Dermis blood vessel endothelial cell (primary cell): ENCODE results near the gene NAV3. TPM values are rescaled to one million over a fixed set of nuclear protein-coding genes. Genes with fewer than 3 reads are reported as not detected.

Experiments used
- DNase-seq: peaks from one replicate; pipeline ENCODE4 v3.0.0; 2010
- total RNA-seq: library from RNA; depleted of rRNA; stranded (reverse); fragments of >200 nt; gene quantifications from 2 replicates; pipeline ENCODE4 v1.2.3, GENCODE V29; 2014

Gene NAV3
- total RNA-seq, 1 donor from 2014 or later = 5.4 TPM

DNA sequence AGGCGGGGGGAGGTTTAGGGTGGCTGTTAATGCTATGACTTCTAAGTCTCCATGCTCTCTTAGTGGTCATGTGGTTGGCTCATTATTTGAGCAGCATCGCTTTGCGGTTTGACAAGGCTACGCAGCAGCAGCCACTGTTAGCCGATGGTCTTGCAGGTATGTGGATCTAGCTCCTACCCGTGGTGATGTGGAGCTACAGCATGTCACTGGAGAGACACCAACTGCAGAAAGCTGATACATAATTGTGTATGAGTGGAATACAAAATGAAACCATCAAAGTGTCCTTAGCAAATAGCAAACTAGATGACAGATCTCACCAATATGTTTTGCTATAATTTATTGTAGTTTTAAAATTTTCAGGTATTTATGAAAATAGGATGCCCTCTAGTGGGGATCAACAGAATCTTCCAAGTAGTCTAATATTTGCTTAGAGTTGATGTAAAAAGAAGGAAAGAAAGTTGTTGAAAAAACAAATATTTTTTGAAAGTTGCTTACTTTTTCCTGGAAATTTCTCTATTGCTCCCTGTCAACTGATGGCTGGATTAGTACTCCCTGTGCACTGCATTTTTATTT, 94.9 kb downstream of the NAV3 start:
- peak; percentile 95 for DNase-seq

DNA sequence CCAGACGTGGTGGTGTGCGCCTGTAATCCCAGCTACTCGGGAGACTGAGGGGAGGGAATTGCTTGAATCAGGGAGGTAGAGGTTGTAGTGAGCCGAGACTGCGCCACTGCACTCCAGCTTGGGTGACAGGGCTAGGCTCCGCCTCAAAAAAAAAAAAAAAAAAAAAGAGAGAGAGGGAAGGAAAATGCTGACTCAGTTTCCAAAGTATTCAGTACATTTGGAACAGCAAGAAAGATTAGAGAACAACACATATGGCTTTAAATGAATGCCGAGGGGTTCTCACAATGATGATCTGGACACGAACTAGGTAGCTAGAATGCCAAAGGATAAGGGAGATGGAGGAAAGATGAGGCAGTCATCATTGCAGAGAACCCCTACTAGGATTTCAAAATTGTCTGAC, 97.4 kb downstream of the NAV3 start:
- no peak for DNase-seq

DNA sequence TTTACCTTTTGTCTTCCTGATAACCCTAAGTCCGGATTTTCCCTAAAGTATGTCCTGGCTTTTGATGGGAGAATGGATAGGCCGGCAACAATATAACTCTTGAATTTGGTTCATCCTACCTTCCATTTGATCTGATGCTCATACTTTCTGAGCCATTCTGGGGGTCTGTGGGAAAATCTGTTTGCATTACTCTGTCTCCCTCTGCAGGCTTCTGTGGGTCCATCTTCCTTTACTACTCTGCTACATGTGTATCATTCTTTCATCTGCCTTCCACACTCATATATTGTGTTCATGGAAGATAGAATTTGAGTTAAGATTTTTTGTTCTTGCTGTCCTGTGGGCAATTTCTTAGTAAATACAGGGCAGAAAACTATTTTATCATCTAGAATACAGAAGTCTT, 101.5 kb downstream of the NAV3 start:
- no peak for DNase-seq

DNA sequence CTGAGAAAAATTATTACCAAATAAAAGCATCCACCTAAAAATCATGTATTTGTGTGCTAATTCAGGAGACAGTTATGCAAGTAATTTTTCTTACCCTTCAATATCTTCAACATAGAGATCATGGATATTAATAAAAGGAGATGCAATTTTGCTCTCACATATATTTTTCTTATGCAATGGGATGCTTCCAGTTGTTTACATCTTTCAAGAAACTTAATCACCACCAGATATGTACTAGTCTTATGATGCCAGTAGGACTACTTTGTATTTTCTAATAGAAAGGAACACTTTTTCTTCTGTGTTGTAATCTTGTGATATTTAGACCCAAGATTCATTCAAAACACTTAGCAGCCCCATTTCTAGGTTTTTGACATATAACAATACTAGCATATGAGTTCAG, 107.6 kb downstream of the NAV3 start:
- no peak for DNase-seq

DNA sequence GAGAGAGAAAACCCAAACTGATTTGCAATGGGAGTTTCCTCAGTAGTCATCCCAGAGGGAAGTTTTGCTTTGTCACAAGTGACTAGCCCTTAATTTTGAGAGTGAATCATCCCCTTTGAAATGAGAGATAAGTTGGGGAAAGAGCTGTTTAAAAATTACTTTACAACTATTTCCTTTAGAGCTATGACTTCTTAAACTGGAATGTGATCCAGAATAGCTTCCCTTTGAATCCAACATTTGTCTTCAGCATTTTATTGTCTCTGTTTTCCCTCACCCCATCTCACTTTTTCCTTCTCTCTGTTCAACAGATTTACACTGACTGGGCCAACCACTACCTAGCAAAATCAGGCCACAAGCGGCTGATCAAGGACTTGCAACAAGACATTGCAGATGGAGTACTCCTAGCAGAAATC, 109.3 kb downstream of the NAV3 start:
- peak; percentile 77 for DNase-seq

DNA sequence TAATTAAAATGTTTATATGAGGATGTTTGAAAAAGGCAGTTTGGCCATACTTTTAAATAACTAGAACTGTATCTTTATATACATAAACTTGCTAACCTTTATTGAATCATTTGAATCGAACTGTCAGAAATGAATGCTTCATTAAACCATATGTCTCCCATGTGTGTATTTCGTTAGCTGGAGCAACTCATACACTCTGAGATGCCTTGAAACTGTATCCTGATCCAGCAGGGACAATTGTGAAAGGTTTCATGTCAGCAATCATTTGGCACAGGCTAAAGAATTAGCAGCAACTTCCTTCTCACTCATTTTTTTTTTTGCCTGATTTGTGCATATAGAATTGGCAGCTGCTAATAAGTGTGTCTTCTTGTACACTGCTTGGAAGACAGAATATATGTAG, 109.9 kb downstream of the NAV3 start:
- DNase-seq = peak; percentile 47

DNA sequence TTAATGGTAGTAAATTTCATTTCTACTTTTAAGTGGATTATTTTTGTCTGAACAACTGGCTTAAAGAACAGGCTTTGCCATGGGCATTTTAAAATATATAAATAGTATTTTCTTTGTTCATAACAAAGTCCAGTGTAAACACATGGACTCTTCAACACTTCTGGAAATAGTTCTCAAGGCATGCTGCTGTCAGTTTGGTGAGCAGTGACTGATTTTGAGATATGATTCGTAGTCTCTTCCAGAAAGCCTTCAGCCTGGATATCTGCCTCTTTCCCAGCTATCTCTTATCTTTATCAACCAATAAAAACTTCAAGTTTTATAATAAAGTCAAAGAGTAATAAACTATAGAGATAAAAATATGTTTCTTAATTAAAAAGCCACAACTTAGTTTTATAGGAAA, 110.7 kb downstream of the NAV3 start:
- DNase-seq = peak; percentile 16

DNA sequence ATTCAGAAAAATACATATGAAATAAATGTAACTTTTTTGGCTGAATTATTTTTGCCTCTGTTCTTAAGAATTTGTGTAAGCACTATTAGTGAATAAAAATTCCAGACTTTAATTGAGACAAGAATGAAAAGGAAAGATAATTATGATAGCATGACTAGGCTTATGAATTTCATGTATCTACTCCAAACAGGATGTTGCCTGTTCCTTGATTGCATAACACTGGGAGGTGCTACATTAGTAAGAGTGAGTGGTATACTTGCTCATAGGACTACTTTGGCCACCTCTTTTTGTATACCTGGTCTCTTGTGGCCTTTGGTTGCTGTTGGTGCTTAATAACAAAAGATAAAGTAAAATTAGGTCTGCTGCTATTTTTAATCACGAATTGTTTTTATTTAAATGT, 112.8 kb downstream of the NAV3 start:
- peak; percentile 73 for DNase-seq

DNA sequence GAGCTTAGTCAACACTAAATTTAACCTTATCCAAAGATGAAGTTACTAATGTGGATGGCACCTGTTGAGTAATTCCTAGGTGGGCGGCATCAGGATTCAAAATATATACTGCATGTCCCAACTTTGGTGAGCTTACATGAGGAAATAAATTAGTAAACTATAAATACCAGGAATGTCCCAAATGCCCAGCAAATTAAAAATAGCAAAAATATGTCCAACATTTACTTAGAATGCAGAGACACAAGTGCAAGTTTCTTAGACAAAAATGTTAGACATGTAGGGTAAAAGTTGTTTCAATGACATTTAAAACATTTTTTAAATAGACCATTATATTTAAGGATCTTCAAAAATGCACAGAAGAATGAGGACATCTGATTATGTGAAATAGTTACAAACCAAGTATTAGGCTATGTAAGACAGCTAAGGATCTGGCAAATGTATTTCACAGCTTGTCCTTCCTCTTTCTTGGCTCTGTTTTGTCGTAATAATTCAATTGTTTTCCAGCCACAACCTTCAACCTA, 115.9 kb downstream of the NAV3 start:
- DNase-seq = no peak

DNA sequence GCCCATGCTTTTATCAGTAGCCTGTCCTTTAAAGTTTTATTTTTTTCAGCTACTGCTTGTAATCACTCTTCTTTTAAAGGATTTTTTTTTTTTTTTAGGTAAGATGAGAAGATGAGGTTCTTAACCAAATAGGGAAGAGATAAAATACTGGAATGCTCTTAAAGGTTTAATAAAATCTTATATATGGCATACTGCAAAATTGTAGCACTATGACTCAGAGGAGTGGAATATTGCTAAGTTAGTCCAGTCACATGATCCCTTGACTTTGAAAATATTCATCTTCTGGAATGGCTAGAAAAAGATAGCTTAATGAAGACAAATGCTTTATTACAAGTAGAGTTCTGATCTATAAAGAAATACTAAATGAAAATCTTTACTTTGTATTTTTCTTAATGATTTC, 116.6 kb downstream of the NAV3 start:
- DNase-seq = peak; percentile 26

DNA sequence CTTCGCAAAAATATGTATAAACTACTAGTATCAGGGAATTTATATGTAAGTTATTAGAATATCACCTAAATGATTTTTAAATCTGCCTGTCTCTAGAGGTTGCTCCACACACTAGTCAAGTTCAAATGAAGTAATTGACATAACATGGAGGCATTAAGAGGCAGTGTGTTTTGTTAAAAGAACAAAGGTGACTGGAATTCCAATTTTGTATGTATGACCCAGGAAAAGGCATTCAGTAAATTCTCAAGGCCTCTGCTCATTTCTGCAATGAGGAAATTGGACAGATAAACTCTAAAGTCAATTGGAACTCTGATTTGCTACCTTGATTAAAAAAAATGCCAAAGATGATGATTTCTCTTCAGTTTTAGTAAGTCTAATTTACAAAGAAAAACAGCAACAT, 117.1 kb downstream of the NAV3 start:
- DNase-seq = no peak

DNA sequence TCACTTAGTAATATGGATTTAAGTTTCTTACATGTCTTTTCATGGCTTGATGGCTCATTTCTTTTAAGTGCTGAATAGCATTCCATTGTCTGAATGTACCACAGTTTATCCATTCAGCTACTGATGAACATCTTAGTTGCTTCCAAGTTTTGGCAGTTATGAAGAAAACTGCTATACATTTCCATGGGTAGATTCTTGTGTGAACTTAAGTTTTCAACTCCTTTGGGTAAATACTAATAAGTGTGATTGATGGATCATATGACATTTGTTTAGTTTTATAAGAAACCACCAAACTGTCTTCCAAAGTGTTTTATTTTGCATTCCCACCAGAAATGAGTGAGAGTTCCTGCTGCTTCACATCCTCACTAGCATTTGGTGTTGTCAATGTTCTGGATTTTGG, 119.2 kb downstream of the NAV3 start:
- DNase-seq = no peak

DNA sequence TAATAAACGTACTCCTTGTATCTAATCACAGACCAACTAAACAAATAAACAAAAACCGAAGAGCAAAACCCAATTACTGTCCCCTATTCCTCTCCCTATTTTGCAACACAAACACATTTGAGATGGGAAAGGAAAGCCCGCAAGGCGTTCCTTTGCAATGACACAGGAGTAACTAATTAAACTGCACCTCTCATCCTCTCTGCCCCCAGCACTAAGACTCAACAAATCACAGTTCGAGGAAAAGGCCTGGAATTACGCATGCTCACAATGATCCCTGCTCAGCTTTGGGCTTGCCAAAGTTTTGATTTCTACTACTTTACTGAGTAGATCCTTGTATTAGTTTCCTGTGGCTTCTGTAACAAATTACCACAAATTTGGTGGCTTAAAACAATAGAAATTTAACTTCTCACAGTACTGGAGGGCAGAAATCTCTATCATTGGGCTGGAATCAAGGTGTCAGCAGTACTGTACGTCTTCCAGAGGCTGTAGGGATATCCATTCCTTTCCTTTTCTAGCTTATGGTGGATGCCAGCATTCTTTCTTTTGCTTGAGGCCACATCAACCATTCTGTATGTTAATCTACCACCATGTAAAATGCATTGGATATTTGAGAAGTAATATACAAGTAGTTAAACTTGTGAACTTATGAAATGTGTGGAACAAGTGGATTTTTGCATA, 123.0 kb downstream of the NAV3 start:
- no peak for DNase-seq

DNA sequence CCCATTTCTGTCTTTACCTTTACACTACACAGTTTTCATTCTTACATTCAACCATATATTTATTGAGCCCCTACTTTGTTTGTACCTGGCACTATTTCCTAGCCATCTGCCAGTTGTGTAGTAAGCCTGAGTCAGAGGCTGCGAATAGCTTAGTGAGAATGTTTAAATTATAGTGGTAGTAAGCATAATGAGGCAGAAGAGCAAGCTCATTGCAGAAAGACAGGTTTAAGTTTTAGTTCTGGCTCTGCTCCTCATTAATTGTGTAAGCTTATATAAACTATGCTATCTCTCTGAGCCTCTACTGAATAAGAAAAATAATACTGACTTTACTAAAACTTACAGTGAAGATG, 123.5 kb downstream of the NAV3 start:
- peak; percentile 16 for DNase-seq

DNA sequence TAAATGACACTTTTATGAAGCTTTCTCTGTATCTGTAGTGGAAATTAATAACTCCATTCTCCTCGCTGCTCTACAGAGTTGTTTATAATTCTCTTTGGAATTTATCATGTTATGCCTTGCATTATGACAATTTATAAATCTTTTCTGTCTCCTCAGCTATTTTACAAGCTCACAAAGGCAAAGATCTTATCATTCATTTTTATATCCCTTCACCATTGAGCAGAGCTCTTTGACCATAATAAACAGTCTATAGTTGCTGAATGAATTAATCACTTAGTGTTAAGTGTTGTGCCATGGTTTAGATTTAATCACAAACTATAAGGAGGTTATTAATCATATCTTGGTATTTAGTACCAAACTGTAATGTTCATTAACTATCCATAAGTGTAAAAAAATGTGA, 126.4 kb downstream of the NAV3 start:
- no peak for DNase-seq

DNA sequence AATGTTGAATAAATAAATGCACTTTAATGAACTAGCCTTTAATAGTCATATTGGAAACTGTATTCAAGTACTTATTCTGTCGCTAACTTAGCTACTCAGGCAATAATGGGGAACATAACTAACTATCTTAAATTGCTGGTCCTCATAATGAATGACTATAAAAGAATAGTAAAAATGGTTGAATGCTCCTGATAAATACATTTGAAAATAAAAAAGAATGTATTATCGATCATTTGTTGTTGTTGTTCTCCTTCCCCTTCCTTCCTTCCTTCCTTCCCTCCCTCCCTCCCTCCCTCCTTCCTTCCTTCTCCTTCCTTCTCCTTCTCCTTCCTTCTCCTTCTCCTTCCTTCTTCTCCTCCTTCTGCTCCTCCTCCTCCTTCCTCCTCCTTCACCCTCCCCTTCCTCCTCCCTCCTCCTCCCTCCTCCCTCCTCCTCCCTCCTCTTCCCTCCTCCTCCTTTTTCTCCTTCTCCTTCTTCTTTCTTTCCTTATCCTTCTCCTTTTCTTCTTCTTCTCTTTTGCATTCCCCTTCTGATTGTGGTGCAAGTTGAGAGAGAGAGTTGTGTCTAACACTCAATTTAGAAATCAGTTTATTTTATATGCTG, 133.0 kb downstream of the NAV3 start:
- DNase-seq = no peak

DNA sequence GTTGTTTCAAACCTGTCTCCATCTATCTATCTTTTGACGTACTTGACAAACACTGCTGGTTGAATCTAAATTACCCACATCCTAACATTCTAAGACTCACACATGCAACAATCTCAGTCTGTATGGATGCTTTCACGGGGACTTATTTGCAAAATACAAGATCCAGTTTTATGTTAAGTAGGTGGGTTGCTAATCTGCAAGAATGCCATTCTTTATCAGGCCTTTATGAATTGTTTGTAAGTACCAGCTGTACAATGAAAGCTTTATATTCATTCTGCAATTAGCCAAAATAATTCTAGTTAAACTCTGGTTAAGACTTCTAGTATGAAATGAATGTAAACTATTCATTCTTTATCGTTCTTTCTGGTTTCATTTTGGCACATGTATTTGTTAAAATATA, 135.1 kb downstream of the NAV3 start:
- DNase-seq = no peak

DNA sequence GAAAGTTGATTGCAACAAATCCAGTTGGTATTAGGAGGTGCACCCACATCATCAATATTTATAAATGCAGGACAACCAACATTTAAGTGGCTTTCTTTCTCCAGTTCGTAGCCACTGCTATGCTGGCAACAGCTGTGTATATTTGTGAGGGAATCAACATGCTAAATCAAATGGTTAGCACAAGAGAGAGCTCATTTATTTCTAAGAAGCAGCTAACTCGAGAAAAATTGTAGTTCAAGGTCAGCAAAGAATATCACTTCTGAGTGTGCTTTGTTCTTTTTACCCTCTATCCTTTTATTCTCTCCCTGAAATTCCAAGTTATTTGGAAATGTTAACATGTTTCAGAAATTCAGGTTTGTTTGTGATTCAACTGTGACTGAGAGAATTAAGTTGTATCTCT, 137.3 kb downstream of the NAV3 start:
- no peak for DNase-seq

DNA sequence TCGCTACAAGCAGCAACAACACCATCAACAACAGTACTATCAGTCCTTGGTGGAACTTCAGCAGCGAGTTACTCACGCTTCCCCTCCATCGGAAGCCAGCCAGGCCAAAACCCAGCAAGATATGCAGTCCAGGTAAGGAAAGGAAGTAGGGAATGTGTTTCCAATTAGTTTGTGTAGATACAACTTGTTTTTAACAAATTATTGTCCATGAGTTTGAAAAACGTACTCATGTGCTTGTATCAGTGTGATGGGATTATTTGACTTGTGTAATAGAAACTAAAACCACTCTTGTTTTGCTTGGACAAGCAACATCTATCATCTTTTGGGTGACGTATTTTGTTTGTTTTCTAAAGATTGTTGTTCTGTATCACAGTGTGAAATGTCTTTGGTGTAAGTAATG, 137.9 kb downstream of the NAV3 start:
- no peak for DNase-seq

DNA sequence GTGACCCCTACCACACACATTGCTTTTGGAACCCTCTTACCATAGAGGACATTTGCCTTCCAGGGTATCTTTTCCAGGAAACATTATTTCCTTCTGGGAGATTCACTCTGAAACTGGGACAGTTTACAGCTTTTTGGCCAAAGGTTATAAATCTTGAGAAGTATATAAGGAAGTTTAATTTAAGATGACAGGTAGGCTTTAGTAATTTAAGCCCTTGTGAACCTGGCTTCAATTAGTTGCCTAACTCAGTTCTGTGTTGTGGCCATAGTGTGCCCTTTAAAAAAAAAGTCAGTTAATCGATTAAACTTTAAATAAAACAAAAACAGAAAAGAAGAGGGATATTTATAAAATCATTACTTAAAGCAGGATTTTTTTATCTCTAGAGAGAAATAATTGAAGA, 142.9 kb downstream of the NAV3 start:
- no peak for DNase-seq

DNA sequence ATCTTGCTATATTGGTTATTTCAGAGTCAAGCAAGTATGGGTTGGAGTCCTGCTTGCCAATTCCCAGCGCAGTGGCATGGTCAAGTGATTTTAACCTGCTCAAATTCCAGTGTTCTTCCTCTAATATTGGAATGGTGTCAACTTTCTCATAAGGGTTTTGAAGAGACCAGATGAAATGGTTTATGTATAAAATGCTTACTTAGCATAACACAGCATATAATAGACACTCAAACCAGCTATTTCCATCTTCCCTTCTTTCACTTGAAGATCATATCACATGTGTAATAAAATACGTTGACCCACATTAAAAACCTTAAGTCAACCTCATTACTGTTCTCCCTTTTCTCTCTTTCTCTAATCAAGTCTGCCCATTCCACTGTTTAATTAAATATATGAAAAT, 144.0 kb downstream of the NAV3 start:
- DNase-seq = no peak

DNA sequence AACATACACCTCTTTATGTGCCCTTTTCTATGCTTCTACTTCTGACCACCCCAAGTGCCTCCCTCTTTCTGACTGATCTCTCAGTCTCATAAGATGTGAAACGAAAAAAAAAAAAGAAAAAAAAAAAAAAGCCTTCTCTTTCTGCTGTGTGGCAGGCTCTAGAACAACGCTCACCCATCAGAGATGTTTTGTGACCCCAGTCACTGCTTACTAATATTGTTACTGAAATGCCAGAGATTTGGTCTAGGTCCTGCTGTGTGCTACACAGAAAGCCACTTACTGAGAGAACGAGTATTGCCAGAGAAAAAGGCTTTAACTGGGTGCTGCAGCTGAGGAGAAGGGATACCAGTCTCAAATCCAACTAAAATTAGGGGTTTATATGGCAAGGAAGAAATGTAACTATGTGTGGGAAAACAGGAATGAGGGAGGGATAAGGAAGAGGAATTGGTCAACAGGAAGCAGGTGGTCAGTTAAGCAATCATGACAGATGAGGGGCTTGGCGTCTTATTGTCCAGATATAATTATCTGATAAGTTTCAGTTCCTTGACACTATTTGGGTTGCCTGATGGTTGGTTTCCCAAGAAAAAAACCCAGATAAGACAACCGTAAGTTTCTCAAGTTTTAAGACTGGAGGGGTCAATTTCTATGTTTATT, 149.0 kb downstream of the NAV3 start:
- DNase-seq = peak; percentile 11

DNA sequence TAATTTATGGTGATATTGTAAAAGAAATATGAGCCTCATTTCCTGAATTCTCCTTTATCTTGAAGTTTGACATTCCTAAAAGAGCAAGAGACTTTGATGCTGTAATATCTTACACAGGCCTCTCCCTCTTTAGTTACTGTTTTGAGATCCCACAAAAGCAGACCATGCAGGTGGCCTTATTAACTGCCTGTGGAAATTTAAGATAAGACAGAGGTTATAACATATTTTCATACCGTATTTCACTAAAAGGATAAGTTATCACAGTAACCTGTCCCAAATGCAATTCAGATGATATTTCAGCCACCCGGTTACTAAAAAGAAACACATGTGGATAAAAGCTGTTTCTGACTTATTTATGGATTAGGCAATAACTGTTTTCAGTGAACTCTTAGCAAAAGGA, 150.1 kb downstream of the NAV3 start:
- no peak for DNase-seq

DNA sequence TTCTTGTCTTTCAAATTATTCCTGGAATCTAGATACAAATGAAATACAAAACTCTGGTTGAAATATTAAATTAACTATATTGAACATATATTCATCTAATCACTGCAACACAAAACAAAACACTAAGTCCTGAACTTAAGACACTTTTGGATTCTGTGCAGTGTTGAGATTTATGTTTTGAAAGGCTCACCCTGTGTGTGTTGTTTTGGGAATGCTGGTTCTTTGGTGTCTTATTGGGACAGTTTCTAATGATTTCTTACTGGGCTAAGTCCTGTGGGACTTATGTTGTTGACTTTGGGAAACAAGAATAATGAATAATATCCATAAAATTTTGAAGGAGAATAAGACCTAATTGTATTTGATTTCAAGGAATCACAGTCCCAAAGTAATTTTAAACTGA, 153.2 kb downstream of the NAV3 start:
- no peak for DNase-seq
